GM21447 (cell line): Measurements from ENCODE around the gene GJB6.

Experiments used
- ATAC-seq: cut with Tn5 transposase; IDR thresholded peaks from one replicate; pipeline ENCODE4 v1.9.1; 2021; ENCODE audit not compliant: unreplicated experiment

GJB6 gene

GRCh38 chr13:20188667-20189553 lies 43.2 kb downstream of the GJB6 start:
- ATAC-seq = no peak

- no peak for ATAC-seq
Observed at GRCh38 chr13:20186771-20187170, 45.3 kb downstream of the GJB6 start.

DNA sequence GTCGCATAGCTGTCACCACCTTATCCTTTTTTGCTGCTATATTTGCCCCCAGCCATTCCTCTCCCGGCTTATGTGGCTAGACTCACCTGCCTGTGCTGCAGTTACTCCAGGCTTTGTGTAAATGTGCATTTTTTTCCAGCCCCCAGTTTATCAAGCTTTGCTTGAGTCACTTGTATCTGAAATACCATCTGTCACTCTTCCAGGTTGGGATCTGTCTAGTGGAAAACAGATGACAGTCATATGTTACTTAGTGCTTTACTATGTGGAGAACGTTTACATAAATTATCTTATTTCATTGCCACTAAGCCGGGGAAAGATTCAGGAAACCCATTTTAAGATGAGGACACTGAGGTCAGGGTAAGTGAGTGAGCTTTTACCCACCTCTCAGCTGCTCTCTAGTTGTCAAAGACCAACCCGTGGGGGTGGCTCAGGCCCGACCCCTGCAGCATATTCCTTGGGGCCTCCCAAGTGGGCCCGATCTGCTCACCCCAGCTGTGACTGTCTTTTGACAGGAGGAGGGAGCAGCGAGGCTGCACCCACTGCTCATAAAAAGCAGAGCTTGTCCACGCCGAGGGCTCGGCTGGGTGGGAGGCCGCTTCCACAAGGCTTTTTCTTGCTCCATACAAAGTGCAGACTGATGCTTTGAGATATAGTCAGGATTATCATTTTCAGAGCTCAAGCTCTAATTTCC lies 46.6 kb downstream of the GJB6 start:
- no peak for ATAC-seq

- peak; percentile 80 for ATAC-seq
Observed at GRCh38 chr13:20182231-20182846, 49.8 kb downstream of the GJB6 start.

GRCh38 chr13:20181188-20181587 lies 50.9 kb downstream of the GJB6 start:
- no peak for ATAC-seq

DNA sequence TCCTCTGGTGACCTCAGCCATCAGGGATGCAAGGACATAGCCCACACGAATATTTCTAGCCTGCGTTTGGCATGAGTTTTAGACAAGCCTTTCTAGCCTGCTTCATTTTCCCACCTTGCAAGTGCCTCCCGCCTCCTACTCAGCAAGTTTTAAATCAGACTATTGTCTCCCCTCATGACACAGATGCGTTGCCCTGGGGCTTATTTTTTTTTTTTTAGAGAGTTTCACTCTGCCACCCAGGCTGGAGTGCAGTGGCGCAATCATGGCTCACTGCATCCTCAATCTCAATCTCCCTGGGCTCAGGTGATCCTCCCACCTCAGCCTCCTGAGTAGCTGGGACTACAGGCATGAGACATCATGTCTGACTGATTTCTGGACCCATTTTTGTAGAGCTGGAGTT lies 54.0 kb downstream of the GJB6 start:
- ATAC-seq = no peak

- ATAC-seq = no peak
Observed at GRCh38 chr13:20177049-20177831, 54.9 kb downstream of the GJB6 start.

- ATAC-seq = no peak
Observed at GRCh38 chr13:20175907-20176652, 56.0 kb downstream of the GJB6 start.

DNA sequence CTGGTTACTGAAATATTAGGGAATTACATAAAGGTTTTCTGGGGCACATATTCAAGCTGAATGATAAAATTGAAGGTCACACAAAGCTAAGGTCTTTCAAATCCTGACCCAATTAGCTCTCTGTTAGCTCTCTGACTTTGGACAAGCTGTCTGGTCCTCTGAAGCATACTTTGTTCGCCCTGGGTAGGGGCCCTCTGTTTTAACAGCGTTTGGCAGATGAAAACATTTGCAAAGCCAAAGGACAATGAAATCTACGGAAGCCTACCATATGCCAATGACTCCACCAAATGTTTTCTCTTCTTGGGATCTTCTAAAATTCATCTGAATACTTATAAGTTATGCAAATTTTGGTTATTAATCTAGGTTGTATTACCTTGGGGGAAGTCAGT lies 56.7 kb downstream of the GJB6 start:
- ATAC-seq = no peak

GRCh38 chr13:20174656-20175405 lies 57.3 kb downstream of the GJB6 start:
- ATAC-seq = peak; percentile 74

DNA sequence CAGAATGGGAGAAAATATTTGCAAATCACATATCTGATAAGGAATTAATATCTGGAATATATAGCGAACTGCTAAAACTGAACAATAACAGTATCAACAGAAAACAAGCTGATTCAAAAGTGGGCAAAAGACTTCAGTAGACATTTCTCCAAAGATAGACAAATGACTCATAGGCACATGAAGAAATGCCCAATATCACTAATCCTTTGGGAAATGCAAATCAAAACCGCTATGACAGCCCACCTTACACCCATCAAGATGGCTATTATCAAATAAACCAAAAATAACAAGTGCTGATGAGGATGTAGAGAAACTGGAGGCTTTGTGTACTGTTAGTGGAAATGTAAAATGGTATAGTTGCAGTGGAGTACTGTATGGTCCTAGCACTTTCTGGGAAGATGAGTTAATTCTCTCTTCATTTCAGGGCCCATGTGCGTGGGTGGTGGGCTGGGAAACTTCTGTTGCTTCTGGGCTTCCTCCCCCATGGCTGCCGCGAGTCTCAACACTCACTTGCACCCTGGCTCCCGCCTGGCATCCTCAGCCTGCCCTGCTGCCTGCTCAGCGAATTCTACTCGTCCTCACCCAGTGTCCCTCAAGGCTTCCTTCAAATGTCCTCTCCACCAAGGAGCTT lies 58.9 kb downstream of the GJB6 start:
- ATAC-seq = no peak
